ENCODE data around the gene COL23A1. TPM values are rescaled to one million over a fixed set of nuclear protein-coding genes. Genes with fewer than 3 reads are reported as not detected.
A peak's percentile ranks its signal among the peaks of the same experiment; 100 is the strongest.

Gene COL23A1
- total and polyA plus RNA-seq, 2 of the 8 experiments (the other 6 are each of a cell fraction or from before 2014, with no cell fraction given), result 3.1 to 4.7 TPM

DNA sequence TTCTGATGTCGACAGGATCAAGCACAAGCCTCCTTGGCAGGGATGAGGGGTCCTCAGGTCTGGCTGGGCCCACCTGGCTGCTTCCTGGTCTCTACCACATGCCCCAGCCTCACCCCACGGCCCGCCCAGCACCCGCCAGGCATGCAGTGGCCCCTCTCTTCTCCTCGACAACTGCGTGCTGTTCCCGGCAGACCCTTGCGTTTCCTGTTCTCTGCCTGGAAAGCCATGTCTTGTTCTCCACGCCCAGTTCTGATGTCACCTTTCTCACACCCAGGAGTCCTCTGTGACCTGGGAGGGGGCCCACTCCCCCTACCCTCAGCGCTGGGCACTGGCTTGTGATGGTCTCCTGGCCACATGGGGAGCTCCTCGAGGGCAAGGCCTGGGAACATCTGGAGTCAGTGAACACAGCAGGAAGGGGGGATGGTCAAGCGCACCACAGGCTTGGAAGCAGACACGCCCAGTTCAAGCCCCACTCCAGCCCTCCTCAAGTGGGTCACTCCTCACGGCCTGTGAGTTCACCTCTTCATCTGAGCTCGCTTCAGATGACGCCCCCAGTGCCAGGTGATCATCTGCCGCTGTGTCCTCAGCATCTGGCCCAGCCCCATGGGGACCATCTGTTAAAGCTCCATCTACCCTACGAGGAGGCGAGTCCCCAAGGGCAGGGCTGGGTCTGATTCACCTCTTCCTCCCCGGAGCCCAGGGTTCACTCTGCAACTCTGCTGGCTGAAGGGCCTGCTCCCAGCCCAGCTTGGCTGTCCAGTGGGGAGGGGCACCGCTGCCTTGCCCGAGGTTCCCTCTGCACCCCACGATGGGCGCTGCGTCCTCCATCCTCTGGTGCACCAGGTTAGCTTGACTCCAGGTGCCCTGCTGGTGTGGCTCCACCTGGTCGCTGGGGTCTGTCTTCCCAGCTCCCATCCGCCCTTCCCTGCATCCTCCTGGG is 224.4 kb downstream of the COL23A1 start:
- H2BK12ac ChIP-seq (ENCODE audit: low read depth, low read length), result no peak overlapping the region
- TF ChIP-seq TCF12 (IDR thresholded peaks at IDR 0.05; ENCODE audit: low read depth, low read length), result no peak
- no peak overlapping the region for H3K9ac ChIP-seq (replicated peaks in 1 of 4; ENCODE audit: extremely low read depth in 1 of 4, low read depth in 3 of 4, low read length in 3 of 4)
- WGBS, 2 experiments (ENCODE audit: extremely low coverage in 1 of 2, insufficient coverage in 1 of 2, insufficient read length in 1 of 2, insufficient replicate concordance in 2 of 2, low coverage in 1 of 2, low lambda C conversion rate in 2 of 2, missing lambda C conversion rate in 1 of 2), result 92% methylated on average over 25 of the region's 27 CpGs; no CpG with 5 or more reads in 1 of the 2 experiments
- H2BK15ac ChIP-seq (ENCODE audit: low read length), result no peak overlapping the region
- no peak overlapping the region for H3K4me2 ChIP-seq (ENCODE audit: insufficient read depth in 1 of 2, low read depth in 2 of 2, low read length in 2 of 2)
- H3K23me2 ChIP-seq (ENCODE audit: low read depth, low read length), result no peaks in the 10 kb centered on the region
- H3K9me3 ChIP-seq (ENCODE audit: insufficient read depth in 2 of 2, low read depth in 1 of 2, low read length in 1 of 2), result peaks cover 15 to 17% of the 10 kb centered on the region in 2 experiments
- peak overlapping the region; percentile 28; the same call in 1 of the 2 replicates for H4K8ac ChIP-seq (ENCODE audit: extremely low read depth, insufficient read depth, low read length)
- H3K79me2 ChIP-seq (ENCODE audit: control insufficient read depth in 1 of 2, insufficient read depth in 2 of 2, low read length in 2 of 2), result no peaks in the 10 kb centered on the region
- no peak overlapping the region for H2BK120ac ChIP-seq (replicated peaks; ENCODE audit: low read depth, low read length)
- FAIRE-seq, result no peak
- no peak overlapping the region for H3K4me3 ChIP-seq (ENCODE audit: extremely low read depth in 1 of 4, insufficient read depth in 2 of 4, low read depth in 3 of 4, low read length in 4 of 4)
- no peak overlapping the region for H4K5ac ChIP-seq (ENCODE audit: insufficient read length, low read depth, low read length)
- H3K4ac ChIP-seq (replicated peaks; ENCODE audit: insufficient read length, low read depth, low read length), result no peak overlapping the region
- H3K36me3 ChIP-seq (ENCODE audit: control insufficient read depth in 2 of 4, insufficient read depth in 4 of 4, low read length in 3 of 4), result no peaks in the 10 kb centered on the region
- H4K20me1 ChIP-seq (replicated peaks in 1 of 2; ENCODE audit: control insufficient read depth in 1 of 2, insufficient read depth in 2 of 2, low read length in 2 of 2), result no peaks in the 10 kb centered on the region
- H3K23ac ChIP-seq (ENCODE audit: insufficient read length), result no peak overlapping the region
- no peaks in the 10 kb centered on the region for H3K27me3 ChIP-seq (replicated peaks in 1 of 4; ENCODE audit: control insufficient read depth in 3 of 4, extremely low read depth in 1 of 4, insufficient read depth in 3 of 4, low read length in 3 of 4)
- DNase-seq (ENCODE audit: low read depth in 1 of 2, low spot score in 2 of 2), result no peak
- no peak overlapping the region for H3K27ac ChIP-seq (ENCODE audit: low read depth, low read length)
- H2AFZ ChIP-seq (ENCODE audit: low read length), result no peak overlapping the region
- H2BK5ac ChIP-seq (ENCODE audit: low read depth, low read length), result no peak overlapping the region; the same call in 1 of the 2 replicates
- H3K56ac ChIP-seq (replicated peaks; ENCODE audit: insufficient read length, low read depth, low read length), result no peak overlapping the region
- H3K79me1 ChIP-seq (ENCODE audit: low read depth, low read length), result 0 out of 2 replicates have a peak, but pooled peaks cover 2% of the 10 kb centered on the region
- H3K14ac ChIP-seq (ENCODE audit: insufficient read length), result no peak overlapping the region
- no peak overlapping the region for H2AK5ac ChIP-seq (ENCODE audit: low read depth, low read length)
- peaks cover 0 to 11% (median 6%) of the 10 kb centered on the region in 4 experiments; a peak in 6 of 7 replicates for H3K4me1 ChIP-seq (replicated peaks in 1 of 4; ENCODE audit: control insufficient read depth in 3 of 4, insufficient read depth in 4 of 4, low read length in 3 of 4)
- H2BK20ac ChIP-seq (ENCODE audit: low read length), result no peak overlapping the region
- no peak overlapping the region; the same call in 1 of the 2 replicates for H3K18ac ChIP-seq (ENCODE audit: extremely low read depth, low read length)
- ChIA-PET POLR2A (ENCODE audit: partially characterized antibody) (interaction anchor here (0.9 to 1.0 kb wide), 2 partner anchors 154 to 187 kb away, joined by 3 read pairs; no protein-coding TSS in a partner anchor), CTCF (ENCODE audit: partially characterized antibody) (interaction anchor here (1.0 to 2.3 kb wide), 4 partner anchors 28 to 95 kb away, joined by 3 to 9 read pairs (median 4); no protein-coding TSS in a partner anchor)
- H4K91ac ChIP-seq (replicated peaks; ENCODE audit: insufficient read length, low read length), result no peak overlapping the region

Measured in H1 (cell line).